GM21515 (cell line): ENCODE results near the gene WFDC5.

Experiments
- ATAC-seq: cut with Tn5 transposase; IDR thresholded peaks from one replicate; pipeline ENCODE4 v1.9.1; 2021; ENCODE audit not compliant: unreplicated experiment

The WFDC5 gene

DNA sequence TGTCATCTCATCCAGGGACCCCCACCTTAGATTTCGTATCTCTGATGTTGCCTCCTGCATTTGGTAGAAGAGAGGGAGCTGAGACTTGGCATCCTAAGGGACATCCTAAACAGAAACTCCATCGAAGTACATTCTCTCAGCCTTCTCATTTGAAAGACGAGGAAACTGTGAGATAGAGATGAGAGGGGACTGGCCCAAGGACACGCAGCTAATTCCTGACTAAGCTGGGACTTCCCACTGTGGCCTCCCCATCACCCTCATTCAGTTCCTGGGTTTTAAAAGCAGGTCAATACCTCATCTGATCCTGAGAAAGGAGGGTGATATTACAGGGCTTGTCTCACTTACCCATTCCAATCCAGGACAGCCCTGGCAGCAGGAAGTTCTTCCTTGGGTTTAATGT lies 855 bp upstream of the WFDC5 start:
- no peak for ATAC-seq

DNA sequence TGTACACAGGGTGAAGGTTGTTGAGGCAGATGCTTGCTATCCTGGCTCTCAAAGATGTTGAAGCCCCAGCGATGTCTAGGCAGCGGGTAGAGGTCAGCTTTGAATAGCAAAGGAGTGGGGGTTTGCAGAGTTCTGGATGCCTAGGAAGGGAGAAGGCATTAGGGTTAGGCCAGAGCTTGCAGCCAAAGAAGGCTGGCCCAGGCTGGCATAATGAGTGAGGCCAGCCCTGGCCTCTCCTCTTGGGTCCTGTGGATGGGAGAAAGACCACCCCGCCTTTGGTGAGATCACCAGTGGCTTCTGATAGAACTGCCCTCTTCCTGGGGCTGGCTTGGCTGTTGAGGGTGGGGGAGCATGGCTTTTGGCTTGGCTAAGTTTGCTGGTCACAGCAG lies 406 bp upstream of the WFDC5 start:
- no peak for ATAC-seq

DNA sequence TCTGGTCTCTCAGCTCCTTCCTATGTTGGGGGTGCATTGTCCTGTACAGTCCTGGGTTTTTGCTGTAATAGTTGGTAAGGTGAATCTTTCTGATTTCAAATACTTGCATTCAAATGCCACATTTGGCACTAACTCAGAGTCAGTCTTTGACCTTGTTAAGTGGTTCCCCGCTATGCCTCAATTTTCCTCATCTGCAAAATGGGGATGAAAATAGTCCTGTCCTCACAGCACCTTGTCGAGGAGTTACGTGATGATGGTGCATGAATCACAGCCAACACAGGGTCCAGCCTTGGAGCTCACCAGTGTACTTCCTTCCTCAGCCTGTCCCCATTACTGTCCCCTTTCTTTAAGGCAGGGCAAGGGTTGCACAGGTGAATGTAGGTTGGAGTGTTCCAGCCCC lies 1.1 kb downstream of the WFDC5 start:
- no peak for ATAC-seq

DNA sequence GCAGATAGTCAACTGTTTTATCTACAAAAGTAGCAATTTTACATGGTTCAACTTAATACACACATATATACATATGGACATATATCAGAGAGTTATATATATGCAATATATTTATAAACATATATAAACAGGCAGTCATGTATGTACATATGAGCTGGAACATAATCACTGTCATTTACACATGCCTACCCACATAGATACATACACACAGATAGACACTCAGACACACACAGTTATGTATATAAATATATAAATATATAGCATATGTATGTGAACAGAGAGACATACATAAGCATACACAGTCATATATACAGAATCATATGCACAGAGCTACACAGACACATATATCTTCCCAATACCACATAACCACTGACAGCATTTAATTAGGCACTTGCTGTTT lies 2.2 kb downstream of the WFDC5 start:
- no peak for ATAC-seq

DNA sequence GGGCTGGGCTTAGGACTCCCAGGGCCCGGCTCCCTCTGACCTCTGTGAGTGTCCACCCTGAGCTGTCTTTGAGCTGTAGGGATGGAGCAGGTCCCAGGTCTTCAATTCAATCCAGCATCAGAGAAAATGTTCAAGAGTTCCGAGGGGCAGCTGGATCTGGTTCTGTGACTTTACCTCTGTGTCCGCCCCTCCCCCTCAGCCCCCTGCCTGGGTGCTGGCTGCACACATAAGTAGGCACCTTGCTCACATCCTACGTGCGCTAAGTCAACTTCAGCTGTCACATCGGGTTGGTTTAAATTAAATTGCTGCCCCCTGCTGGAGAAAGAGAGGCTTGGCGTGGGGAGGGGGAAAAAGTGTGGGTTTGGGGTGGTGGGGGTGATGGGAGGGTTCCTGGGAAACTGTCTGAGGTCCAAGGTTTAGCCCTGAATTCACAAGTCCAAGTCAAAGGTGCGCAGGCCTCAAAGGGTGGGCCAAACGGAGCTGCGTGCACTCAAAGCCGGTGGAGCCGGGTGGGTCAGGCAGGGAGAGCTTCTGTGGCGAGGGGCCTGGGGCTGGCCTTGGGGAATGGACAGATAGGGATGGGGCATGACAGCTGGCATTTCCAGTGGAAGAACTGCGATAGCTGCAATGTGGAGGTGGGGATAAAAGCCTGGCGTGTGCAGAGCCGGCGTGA lies 3.0 kb downstream of the WFDC5 start:
- ATAC-seq: no peak

DNA sequence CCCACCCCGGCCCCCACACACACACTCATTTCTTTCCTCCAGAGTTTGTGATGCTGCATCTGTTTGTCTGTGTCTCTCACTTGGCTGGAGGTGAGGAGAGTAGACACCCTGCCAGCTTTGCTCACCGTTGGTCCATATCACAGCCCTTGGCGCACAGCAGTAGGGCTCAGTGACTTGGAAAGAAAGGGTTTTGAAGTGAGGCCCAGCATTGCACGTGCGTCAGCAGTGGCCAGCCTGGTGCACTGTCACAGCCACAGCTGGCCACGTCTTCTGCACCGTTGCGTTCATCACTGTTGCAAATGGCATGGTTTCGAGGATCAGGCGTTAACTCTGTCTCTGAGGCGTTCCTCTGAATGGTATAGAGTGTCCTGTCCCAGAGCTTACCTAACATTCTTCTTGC lies 3.7 kb downstream of the WFDC5 start:
- no peak for ATAC-seq

DNA sequence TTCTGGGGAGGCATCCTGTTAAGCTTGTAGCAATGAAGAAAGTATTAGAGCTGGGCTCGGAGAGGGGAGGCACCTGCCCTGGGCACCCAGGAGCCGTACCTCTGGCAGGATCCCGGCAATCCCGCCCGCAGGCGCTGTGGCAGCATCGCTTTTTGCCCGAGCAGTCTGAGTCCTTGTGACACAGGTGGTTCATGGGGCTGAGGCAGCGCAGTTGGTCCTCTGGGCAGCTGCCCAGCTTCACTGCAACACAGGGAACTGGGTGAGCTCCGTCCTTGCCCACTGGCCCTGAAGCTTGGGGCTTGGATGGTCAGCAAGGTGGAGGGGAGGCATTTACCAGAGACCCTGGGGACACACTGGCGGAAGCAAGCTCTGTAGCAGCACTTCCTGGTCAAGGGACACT lies 4.7 kb downstream of the WFDC5 start:
- ATAC-seq: no peak

DNA sequence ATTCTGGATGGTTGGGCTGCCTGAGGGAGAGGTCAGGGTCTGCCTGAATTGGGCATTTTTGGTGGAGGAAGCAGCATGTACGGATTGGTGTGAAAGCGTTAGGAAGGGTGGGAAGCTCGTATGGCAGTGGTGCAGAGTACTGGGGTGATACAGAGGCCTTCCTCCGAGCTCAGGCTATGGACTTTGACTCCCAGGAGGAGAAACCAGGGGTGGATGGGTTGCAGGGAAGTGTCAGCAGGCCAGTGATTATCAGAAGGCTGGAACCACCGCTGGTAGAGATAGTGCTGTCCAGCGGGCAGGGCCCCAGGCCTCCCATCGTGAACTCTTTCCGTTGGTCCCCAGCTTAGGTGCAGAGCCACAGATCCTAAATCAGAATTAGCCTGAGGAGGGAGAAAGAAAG lies 5.3 kb downstream of the WFDC5 start:
- no peak for ATAC-seq

DNA sequence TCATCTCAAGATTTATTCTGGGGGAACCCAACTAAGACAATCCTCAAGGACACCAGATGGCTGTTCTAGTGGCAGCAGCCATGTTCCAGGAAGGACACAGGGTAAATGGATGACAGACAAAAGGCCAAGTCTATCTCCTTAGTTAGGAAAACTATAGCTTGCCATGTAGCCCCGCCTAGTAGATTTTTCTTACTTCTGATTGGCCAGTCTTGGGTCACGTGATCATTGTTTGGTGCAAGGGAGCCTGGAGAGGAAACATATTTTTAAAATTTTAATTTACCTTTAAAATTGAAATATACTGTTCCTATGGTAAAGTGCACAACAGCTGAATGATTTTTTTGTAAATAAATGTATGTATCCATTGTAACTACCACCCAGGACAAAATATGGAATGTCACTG lies 9.7 kb downstream of the WFDC5 start:
- no peak for ATAC-seq

DNA sequence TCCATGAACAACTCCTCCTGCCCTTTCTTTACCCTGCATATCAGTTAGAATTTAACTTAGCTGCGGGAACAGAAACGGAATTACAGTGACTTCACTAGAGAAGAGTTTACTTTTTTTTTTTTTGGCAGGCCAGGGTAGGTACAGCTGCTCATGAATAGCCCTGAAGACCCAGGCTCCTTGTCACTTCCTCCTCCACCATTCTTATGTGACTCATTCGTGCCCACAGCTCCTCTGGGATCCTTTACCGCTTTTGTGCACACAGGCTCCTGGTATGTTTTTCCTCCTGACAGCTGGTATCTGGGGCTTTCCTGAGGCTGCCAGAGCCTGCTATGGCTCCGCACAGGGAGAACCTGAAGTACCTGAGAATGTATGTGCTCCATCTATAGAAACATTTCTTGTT lies 10.2 kb downstream of the WFDC5 start:
- ATAC-seq: no peak

DNA sequence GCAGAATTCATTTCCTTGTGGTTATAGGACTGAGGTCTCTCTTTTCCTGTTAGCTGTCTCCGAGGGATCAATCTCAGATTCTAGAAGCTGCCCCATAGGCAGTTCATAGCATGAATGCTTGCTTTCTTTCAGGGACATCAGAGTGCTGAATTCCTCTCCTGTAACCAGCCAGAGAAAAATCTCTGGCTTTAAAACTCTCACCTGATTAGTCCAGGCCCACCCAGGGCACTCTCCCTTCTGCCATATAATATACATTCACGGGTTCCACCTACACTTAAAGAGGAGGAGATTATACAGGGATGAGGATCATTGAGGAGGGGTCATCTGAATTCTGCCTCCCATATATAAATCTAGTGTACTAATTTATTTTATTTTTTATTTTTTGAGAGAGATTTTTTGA lies 11.9 kb downstream of the WFDC5 start:
- no peak for ATAC-seq

DNA sequence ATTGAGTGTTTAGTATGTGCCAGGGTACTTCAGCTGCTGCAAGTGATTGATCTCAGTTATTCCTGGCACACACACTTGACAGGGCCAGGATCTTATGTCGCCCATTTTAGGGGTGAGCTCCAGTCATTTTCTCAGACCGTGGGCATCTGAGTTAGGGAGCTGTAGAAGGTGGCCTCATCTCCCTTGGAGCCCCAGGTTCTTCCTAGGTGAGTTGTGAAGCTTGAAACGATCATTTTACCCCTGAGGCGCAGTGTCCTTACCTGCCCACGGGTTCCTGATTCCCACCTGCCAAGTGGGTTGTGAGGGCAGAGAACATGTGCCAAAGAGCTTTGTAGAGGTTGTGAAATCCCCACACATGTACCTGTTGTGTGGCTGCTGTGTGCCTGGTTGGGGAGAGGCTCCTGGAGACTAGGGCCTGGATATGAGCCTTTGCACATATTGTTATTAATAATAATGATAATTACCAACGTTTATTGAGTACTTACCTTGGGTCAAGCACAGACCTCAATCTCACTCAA lies 13.6 kb downstream of the WFDC5 start:
- ATAC-seq: no peak

DNA sequence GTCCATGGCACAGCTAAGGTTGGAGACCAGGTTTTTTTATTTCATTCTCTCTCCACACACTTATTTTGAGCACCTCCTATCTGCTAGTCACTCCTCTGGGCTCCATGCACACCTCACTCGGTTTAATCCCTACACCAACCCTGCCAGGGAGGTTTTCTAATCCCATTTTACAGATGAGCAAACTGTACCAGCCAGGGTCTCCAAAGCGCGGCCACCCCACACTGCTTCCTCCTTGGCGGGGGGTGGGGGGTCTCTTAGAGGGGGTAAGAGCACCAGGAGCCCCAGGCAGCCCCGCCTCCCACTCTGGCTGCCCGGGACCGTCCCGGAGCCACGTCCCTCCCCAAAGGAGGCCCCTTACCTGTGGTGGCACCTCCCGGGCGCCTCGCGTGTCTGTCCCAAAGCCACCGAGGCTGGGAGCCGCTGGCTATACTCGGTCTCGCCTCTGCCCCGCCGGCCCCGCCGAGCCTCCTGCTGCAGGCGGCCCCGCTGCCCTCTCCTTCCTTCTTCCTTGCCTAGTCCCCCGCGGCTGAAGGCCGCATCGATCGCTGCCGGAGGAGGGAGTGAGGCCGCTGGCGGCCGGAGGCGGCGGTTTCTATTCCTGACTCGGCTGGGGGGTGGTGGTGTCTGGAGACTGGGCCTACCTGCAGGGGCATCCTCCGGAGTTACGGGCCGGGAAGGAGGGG lies 14.3 kb downstream of the WFDC5 start, which contains the start of gene KCNS1:
Gene KCNS1 (minus strand): TSS at position 565 of the 683 bp plus-strand sequence. CDS start 1,891 bp downstream, outside the sequence.
- no peak for ATAC-seq

DNA sequence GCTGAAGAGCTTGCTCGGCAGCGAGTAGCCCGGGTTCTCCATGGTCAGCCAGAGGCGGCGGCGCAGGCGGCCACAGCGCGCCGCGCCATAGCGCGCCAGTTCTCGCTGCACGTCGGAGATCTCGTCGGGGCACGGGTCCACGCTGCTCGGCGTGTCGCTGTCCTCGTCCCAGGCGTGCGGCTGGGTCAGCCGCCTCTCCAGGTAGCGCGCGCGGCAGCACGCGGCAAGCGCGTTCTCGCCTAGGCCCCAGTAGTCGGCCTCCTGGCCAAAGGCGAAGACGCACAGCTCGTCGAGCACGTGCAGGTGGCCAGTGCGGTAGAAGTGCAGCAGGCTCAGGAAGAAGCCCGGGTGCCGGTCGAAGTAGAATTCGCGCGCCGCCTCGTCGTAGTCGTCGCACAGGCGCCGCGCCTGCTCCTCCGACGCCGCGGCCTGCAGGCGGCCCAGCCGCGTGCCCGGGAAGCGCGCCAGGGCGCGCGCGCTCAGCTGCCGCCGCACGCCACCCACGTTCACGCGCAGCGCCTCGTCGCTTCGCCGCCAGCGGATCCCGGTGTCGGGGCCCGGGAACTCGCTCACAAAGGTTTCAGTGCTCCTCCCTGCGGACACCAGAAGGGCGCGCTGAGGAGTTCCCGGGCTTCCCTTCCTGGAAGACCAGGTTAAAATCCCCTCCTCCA lies 16.7 kb downstream of the WFDC5 start:
- ATAC-seq: no peak

DNA sequence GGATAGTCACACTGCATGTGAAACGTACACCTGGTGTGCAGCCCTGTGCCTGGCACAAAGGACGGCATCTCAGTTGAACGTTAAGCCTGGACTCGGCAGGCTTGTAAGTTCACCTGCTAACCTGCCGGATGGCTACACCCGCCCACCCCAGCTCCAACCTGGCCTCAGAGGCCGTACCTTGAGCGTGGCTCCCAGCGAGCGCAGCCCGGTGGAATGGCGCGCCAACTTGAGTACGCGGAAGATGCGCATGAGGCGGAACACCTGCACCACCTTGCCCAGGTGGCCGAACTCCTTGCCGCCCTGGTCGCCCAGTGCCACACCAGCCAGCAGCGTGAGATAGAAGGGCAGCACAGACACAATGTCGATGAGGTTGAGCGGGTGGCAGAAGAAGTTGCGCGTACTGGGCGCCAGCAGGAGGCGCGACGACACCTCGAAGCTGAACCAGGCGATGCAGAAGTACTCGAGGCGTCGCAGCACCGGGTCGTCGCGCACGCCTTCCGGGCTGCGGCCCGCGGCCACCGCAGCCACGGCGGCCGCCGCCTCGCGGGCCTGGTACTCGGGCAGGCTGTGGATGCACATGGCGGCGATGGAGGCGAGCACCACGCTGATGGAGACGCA lies 17.4 kb downstream of the WFDC5 start:
- no peak for ATAC-seq

DNA sequence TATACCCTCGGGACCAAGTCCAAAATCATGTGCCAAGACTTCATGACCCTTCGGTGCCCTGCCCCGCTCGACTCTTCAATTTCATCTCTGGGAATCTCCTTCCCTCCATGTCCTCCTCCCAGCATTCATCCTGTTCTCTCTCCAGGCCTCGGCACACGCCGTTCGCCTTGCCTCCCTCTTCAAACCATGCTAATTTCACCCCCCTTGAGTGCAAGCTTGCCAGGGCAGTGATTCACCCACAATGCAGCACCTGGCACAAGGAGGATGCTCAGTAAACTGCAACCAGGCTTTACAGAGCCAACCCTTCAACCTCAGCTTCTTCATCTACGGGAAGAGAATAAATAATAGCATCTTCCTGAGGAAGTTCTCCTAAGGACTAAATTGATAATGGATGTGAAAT lies 18.2 kb downstream of the WFDC5 start:
- ATAC-seq: no peak

DNA sequence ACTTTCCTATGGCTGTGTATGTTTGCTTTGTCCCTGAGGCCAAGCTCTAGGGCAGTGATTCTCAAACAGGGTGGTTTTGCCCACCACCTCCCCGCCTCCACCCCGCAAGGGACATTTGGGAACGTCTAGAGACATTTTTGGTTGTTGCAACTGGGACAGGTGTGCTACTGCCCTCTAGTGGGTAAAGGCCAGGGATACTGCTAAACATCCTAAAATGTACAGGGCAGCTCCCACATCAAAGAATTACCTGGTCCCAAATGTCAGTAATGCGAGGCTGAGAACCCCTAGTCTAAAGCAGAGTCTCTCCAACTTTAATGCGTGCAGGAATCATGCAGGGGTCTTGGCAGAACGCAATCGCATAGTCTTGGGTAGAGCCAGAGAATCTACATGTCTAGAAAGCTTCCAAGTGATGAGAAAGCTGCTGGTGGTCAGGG lies 19.2 kb downstream of the WFDC5 start:
- ATAC-seq: no peak

DNA sequence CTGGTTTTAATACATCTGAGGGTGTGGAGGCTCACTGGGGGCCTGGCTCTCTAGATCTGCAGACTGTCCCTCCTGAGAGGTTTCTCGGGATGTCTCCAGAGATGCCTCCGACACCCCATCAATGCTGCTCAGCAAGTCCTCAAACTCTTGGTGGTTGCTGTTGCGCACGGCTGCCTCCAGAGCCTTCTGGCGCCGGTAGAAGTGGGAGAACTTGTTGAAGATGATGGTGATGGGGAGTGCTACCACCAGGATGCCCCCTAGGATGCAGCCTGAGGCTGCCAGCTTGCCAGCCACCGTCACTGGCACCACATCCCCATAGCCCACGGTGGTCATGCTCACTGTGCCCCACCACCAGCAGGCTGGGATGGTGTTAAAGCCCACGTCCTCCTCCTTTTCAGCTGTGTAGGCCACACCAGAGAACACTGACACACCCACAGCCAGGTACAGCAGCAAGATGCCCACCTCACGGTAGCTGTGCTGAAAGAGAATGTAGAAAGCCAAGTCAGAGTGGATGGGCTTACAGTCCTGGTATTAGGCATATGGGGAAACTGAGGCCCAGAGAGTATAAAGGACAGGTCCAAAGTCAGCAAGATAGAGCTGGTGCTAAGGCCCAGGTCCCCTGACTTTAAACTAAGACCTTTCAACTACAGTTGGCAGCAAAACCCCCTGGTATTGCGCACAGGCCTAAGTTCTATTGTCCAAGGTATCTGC lies 20.0 kb downstream of the WFDC5 start:
- ATAC-seq: no peak

DNA sequence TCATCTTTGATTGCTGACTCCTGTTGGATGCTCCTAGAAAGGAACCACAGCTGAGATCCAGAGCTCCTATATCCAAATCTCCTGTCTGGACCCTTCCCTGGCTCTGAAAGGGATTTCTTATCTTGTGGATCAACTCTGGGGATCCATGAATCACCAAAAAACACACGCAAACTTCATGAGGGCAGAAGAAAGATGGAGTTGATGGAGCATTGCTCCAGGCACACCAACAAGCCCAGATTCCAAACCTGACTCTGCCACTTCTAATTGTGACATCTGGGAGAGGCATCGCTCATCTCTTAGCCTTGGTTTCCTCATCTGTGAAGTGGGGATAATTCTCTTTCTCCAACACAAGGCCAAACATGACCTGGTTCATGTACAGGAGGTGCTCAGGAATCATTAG lies 20.8 kb downstream of the WFDC5 start:
- ATAC-seq: no peak

DNA sequence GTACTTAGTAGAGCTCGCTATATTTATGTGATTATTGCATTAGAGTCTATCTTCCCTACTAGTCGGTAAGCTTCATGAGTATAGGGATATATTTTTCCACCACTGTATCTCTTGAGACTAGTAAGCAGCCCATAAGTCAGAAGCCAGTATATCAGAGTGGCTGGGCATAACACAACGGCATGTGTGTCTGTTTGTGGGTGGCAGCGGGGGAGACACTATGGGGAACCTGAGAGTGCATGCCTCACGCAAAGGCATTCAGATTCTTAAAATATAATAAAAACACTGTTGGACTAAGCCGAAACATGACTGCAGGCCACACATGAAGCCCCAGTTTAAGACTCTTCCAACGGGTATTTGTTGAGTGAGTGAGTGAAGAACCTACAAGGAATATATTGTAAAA lies 22.1 kb downstream of the WFDC5 start:
- ATAC-seq: no peak

DNA sequence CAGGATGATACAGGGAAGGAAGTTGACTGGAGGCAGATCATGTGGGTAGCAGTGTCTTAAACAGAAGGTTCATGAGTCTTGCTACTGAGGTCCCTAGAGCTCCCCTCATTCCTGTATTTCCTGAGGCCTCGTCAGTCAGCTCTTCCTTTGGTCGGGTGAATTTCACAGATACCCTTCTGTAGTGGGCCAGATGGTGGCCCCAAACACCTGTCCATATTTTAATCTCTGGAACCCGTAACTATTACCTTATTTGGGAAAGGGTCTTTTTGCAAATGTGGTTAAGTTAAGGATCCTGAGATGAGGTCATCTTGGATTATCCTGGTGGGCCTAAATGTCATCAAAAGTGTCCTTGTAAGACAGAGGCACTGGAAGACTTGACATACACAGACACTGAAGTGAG lies 23.6 kb downstream of the WFDC5 start:
- ATAC-seq: no peak
